ENCODE results near the gene HCST.

The HCST gene, protein sequence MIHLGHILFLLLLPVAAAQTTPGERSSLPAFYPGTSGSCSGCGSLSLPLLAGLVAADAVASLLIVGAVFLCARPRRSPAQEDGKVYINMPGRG

GRCh38 chr19:35901854-35902661 lies at the start of gene HCST:
HCST (plus strand) TSS chr19:35902529; CDS start chr19:35902594, 65 bp downstream.
- DNase-seq (ENCODE audit: low read depth): no peak
- peak within 1 kb of the TSS; percentile 43 for H3K4me3 ChIP-seq (ENCODE audit: low read depth, low read length)
- TF ChIP-seq CTCF (IDR thresholded peaks at IDR 0.05; ENCODE audit: control insufficient read depth, extremely low read depth, insufficient read depth): no peak

GRCh38 chr19:35853038-35853756 lies 49.1 kb upstream of the HCST start:
- H3K4me3 ChIP-seq (ENCODE audit: low read depth, low read length): no peak overlapping the region
- DNase-seq (ENCODE audit: low read depth): no peak
- no peak for TF ChIP-seq CTCF (IDR thresholded peaks at IDR 0.05; ENCODE audit: control insufficient read depth, extremely low read depth, insufficient read depth)

DNA sequence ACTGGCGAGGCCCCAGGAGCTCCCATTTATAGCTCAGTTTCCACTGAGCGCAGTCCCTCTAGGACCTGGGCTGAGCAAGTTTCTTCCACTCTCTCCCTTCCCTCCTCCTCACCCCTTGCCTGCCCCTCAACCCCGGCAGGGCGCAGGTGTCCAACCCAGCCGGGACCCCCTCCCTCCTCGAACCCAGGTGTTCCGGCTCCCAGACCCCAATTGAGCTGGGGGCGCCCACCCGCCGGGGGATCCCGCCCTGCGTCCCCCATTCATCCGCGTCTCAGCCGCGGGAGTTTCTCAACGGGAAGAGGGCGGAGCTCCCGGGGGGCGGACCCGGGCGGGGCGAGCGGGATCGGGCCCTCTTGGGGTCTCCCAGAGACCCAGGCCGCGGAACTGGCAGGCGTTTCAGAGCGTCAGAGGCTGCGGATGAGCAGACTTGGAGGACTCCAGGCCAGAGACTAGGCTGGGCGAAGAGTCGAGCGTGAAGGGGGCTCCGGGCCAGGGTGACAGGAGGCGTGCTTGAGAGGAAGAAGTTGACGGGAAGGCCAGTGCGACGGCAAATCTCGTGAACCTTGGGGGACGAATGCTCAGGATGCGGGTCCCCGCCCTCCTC lies 45.7 kb upstream of the HCST start, which contains the start of gene KIRREL2:
Gene KIRREL2, plus strand, starts transcription at position 366 of the 604 bp plus-strand sequence. Its CDS starts 209 bp downstream, at position 575.
- no peak for TF ChIP-seq CTCF (IDR thresholded peaks at IDR 0.05; ENCODE audit: control insufficient read depth, extremely low read depth, insufficient read depth)
- no peak within 1 kb of the TSS for H3K4me3 ChIP-seq (ENCODE audit: low read depth, low read length)
- DNase-seq (ENCODE audit: low read depth): no peak

- DNase-seq (ENCODE audit: low read depth): no peak
- no peak overlapping the region for H3K4me3 ChIP-seq (ENCODE audit: low read depth, low read length)
- no peak for TF ChIP-seq CTCF (IDR thresholded peaks at IDR 0.05; ENCODE audit: control insufficient read depth, extremely low read depth, insufficient read depth)
Measured at GRCh38 chr19:35858311-35858710, 44.0 kb upstream of the HCST start.

GRCh38 chr19:35859414-35859813 lies 42.9 kb upstream of the HCST start:
- DNase-seq (ENCODE audit: low read depth): no peak
- H3K4me3 ChIP-seq (ENCODE audit: low read depth, low read length): no peak overlapping the region
- TF ChIP-seq CTCF (IDR thresholded peaks at IDR 0.05; ENCODE audit: control insufficient read depth, extremely low read depth, insufficient read depth): no peak

DNA sequence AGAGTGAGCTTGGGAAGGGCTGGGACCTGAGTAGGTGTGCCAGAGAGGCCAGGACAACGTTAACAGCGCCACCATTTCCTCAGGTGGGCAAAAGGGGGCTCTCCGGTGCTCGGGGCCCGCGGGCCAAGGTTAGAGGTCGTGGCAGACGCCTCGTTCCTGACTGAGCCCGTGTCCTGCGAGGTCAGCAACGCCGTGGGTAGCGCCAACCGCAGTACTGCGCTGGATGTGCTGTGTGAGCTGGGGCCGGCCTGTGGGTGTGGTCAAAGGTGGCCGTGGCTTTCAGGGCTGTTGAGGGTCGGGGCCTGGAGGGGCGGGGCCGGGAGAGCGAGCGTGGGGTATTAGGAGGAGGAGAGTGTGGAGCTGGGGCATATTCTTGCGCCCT lies 41.9 kb upstream of the HCST start:
- H3K4me3 ChIP-seq (ENCODE audit: low read depth, low read length): no peak overlapping the region
- TF ChIP-seq CTCF (IDR thresholded peaks at IDR 0.05; ENCODE audit: control insufficient read depth, extremely low read depth, insufficient read depth): no peak
- DNase-seq (ENCODE audit: low read depth): no peak

Measured in LNCaP clone FGC (cell line).